Esophagus squamous epithelium (tissue), 4 donors: Measurements from ENCODE around the gene ATG10.

Source experiments
- POLR2A ChIP-seq, 4 donors: fragments of 450-650 bp; IDR thresholded peaks; one replicate each; pipeline ENCODE4 v1.6.1; 2017; ENCODE audit warnings: antibody characterized with exemption in 4 of 4, mild to moderate bottlenecking in 4 of 4, moderate library complexity in 3 of 4
- TF ChIP-seq, protein P1 (sequence below), 6 experiments: fragments of 450-650 bp in 4 of 6; fragments of 200-600 bp in 2 of 6; sonication (generic) in 2 of 6; IDR thresholded peaks; one replicate each; pipeline ENCODE4 v1.5.1; 2016 to 2019; ENCODE audit warnings: antibody characterized with exemption in 6 of 6, mild to moderate bottlenecking in 4 of 6, moderate library complexity in 4 of 6

DNA sequence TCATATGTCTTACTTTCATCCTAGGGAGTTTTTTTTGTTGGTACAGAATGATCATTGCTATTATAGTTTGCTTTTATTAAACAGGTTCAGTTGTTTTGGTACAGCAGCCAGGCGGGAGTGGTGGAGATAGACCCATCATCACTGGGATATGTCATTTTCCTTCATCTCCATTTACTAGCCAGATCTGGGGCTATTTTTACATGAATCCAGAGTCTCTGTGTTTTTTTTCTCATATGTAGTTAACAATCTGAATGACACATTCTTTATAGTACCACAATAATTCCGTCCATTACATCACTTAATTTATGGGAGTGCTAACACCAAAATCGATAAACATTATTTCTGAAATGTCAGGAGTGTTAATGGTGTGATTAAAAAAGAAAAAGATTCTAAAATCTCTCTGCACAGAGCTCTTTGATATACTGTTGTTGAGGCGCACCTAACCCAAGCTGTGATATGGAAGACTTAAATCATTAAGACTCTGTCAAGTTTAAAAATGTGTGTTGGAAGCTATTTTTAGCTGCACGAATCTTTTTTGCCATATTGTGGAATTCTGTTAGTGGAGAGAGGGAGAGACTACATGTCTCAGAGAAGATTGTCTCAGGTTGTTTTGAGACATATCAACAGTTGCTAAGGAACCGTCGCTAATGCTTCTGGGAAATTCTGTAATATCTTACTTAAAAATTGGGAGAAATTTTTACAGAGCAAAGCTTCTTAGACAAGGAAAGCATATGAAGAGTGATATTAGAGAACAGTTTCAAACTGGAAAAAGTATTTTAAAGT, 246.7 kb downstream of the ATG10 start:
- TF ChIP-seq, protein P1, sequence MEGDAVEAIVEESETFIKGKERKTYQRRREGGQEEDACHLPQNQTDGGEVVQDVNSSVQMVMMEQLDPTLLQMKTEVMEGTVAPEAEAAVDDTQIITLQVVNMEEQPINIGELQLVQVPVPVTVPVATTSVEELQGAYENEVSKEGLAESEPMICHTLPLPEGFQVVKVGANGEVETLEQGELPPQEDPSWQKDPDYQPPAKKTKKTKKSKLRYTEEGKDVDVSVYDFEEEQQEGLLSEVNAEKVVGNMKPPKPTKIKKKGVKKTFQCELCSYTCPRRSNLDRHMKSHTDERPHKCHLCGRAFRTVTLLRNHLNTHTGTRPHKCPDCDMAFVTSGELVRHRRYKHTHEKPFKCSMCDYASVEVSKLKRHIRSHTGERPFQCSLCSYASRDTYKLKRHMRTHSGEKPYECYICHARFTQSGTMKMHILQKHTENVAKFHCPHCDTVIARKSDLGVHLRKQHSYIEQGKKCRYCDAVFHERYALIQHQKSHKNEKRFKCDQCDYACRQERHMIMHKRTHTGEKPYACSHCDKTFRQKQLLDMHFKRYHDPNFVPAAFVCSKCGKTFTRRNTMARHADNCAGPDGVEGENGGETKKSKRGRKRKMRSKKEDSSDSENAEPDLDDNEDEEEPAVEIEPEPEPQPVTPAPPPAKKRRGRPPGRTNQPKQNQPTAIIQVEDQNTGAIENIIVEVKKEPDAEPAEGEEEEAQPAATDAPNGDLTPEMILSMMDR (IDR thresholded peaks at IDR 0.05): no peak
- TF ChIP-seq POLR2A (IDR thresholded peaks at IDR 0.05): no peak
